Right ventricle myocardium superior (tissue), 1 donor: ENCODE measurements around the gene C10orf105. TPM values are rescaled to one million over a fixed set of nuclear protein-coding genes. Genes with fewer than 3 reads are reported as not detected.

ENCODE experiments used
- ATAC-seq: fragments of 200-7000 bp; cut with Tn5 transposase; one replicate; pipeline ENCODE4 v1.9.1; 2020; ENCODE audit warnings: mild to moderate bottlenecking; ENCODE audit not compliant: poor library complexity
- DNase-seq: peaks from one replicate; pipeline ENCODE4 v3.0.0-alpha.2; 2020
- intact Hi-C: fragments of 100-400 bp; cut with DNase I; formaldehyde crosslinking; loops from one replicate; pipeline ENCODE4 v1.11.2; 2022
- total RNA-seq: library from RNA; stranded (reverse); fragmentation: NEBNext Ultra II Directional; extraction: Animal tissue kit (Norgen Biotek cat#: 25700); gene quantifications from one replicate; pipeline ENCODE4 v1.2.1, GENCODE V29; 2021
- donor health status: DM: no; HTN: yes; CAD: no; lungs with severe emphysema.

C10orf105 gene
- total RNA-seq, 1 donor from 2014 or later: 0.05 TPM

GRCh38 chr10:71753091-71753959 lies 33.7 kb upstream of the C10orf105 start:
- ATAC-seq (no peak), DNase-seq (peak; percentile 74)
- intact Hi-C loops: no loop called here

GRCh38 chr10:71752391-71753090 lies 33.0 kb upstream of the C10orf105 start:
- intact Hi-C loops: no loop called here
- ATAC-seq: no peak
- peak; percentile 45 for DNase-seq

GRCh38 chr10:71751515-71752224 lies 32.1 kb upstream of the C10orf105 start:
- intact Hi-C loops: no loop called here
- ATAC-seq: no peak
- peak; percentile 38 for DNase-seq

- DNase-seq (peak; percentile 39), ATAC-seq (no peak)
- intact Hi-C loops: no loop called here
Observed at GRCh38 chr10:71750986-71751385, 31.4 kb upstream of the C10orf105 start.

GRCh38 chr10:71750124-71750841 lies 30.7 kb upstream of the C10orf105 start:
- DNase-seq (peak; percentile 62), ATAC-seq (no peak)
- intact Hi-C loops: no loop called here

GRCh38 chr10:71749396-71749795 lies 29.8 kb upstream of the C10orf105 start:
- DNase-seq (peak; percentile 34), ATAC-seq (no peak)
- intact Hi-C loops: no loop called here

- ATAC-seq (peak; percentile 68), DNase-seq (peak; percentile 92)
- intact Hi-C loops: no loop called here
Observed at GRCh38 chr10:71748671-71749191, 29.2 kb upstream of the C10orf105 start.

GRCh38 chr10:71747551-71748523 lies 28.3 kb upstream of the C10orf105 start:
- peak; percentile 65 for DNase-seq
- ATAC-seq: peak; percentile 13
- intact Hi-C loops: no loop called here

GRCh38 chr10:71747039-71747531 lies 27.5 kb upstream of the C10orf105 start:
- ATAC-seq (no peak), DNase-seq (peak; percentile 38)
- intact Hi-C loops: no loop called here

GRCh38 chr10:71746344-71747037 lies 26.9 kb upstream of the C10orf105 start:
- ATAC-seq (peak; percentile 57), DNase-seq (peak; percentile 79)
- intact Hi-C loops: no loop called here

GRCh38 chr10:71745664-71746250 lies 26.2 kb upstream of the C10orf105 start:
- DNase-seq (peak; percentile 38), ATAC-seq (no peak)

GRCh38 chr10:71744897-71745663 lies 25.5 kb upstream of the C10orf105 start:
- ATAC-seq: no peak
- intact Hi-C loops: no loop called here
- no peak for DNase-seq

More at GRCh38 chr10:71745664-71746250, 26.2 kb upstream of the C10orf105 start:
- intact Hi-C loops: no loop called here

GRCh38 chr10:71743866-71744265 lies 24.3 kb upstream of the C10orf105 start:
- no peak for ATAC-seq

GRCh38 chr10:71743089-71743838 lies 23.7 kb upstream of the C10orf105 start:
- DNase-seq (no peak), ATAC-seq (no peak)
- intact Hi-C loops: no loop called here

More at GRCh38 chr10:71743866-71744265, 24.3 kb upstream of the C10orf105 start:
- DNase-seq: no peak
- intact Hi-C loops: no loop called here
